Calu3 (cell line): ENCODE data around the gene DLGAP1. TPM values are rescaled to one million over a fixed set of nuclear protein-coding genes. Genes with fewer than 3 reads are reported as not detected.

Experiments
- BruUV-seq: library from RNA; stranded (reverse); fragments of 400-500 nt; replicated peaks from 2 replicates; lab custom pipeline; 2021; lab: Mats Ljungman, UMichigan
- CTCF ChIA-PET: fragments of 300-600 bp; sonication (Branson Sonifier 250); formaldehyde crosslinking; loops from one replicate; lab custom pipeline; 2022; ENCODE audit warnings: antibody characterized with exemption; lab: Charles Lee
- DNase-seq: peaks from one replicate; pipeline ENCODE4 v3.0.0; 2022
- H3K27ac Mint-ChIP-seq: one replicate; pipeline ENCODE4 v1.8.0; 2022; ENCODE audit warnings: mixed read lengths; ENCODE audit not compliant: unreplicated experiment
- H3K27me3 Mint-ChIP-seq: one replicate; pipeline ENCODE4 v1.8.0; 2022; ENCODE audit warnings: mixed read lengths; ENCODE audit not compliant: unreplicated experiment
- H3K36me3 Mint-ChIP-seq: one replicate; pipeline ENCODE4 v1.8.0; 2022; ENCODE audit warnings: mild to moderate bottlenecking, moderate library complexity, mixed read lengths; ENCODE audit not compliant: insufficient read depth, unreplicated experiment
- H3K4me1 Mint-ChIP-seq: one replicate; pipeline ENCODE4 v1.8.0; 2022; ENCODE audit warnings: mild to moderate bottlenecking, low read depth, mixed read lengths; ENCODE audit not compliant: unreplicated experiment
- H3K4me3 Mint-ChIP-seq: one replicate; pipeline ENCODE4 v1.8.0; 2022; ENCODE audit warnings: mild to moderate bottlenecking, low read depth, moderate library complexity, mixed read lengths; ENCODE audit not compliant: unreplicated experiment
- H3K9me3 Mint-ChIP-seq: one replicate; pipeline ENCODE4 v1.8.0; 2022; ENCODE audit warnings: low read depth, mixed read lengths; ENCODE audit not compliant: unreplicated experiment
- intact Hi-C: fragments of 100-400 bp; cut with micrococcal nuclease; formaldehyde crosslinking; loops from one replicate; pipeline ENCODE4 v1.10.0; 2022; ENCODE audit not compliant: unreplicated experiment
- total RNA-seq: library from RNA; stranded (reverse); gene quantifications from 2 replicates; pipeline ENCODE4 v1.2.3, GENCODE V29; 2022
- TF ChIP-seq, protein P1 (sequence below): fragments of 200-600 bp; IDR thresholded peaks from one replicate; pipeline ENCODE4 v1.8.0; 2022; ENCODE audit warnings: antibody characterized with exemption; ENCODE audit not compliant: unreplicated experiment

DLGAP1 gene
- total RNA-seq, 1 experiment from 2014 or later = 9.0 TPM

GRCh38 chr18:3692113-3692621 lies 762.9 kb downstream of the DLGAP1 start:
- H3K4me1 Mint-ChIP-seq = peaks cover 17% of the 10 kb centered on the region
- CTCF ChIA-PET = interaction anchor here (0.6 to 1.7 kb wide), 6 partner anchors 12 to 103 kb away, joined by 3 to 6 read pairs (median 3); no protein-coding TSS in a partner anchor
- no TSS peak for BruUV-seq
- intact Hi-C loops = no loop called here
- H3K9me3 Mint-ChIP-seq = peaks cover 3% of the 10 kb centered on the region
- no peak overlapping the region for H3K27ac Mint-ChIP-seq
- no peaks in the 10 kb centered on the region for H3K27me3 Mint-ChIP-seq
- TF ChIP-seq, protein P1, sequence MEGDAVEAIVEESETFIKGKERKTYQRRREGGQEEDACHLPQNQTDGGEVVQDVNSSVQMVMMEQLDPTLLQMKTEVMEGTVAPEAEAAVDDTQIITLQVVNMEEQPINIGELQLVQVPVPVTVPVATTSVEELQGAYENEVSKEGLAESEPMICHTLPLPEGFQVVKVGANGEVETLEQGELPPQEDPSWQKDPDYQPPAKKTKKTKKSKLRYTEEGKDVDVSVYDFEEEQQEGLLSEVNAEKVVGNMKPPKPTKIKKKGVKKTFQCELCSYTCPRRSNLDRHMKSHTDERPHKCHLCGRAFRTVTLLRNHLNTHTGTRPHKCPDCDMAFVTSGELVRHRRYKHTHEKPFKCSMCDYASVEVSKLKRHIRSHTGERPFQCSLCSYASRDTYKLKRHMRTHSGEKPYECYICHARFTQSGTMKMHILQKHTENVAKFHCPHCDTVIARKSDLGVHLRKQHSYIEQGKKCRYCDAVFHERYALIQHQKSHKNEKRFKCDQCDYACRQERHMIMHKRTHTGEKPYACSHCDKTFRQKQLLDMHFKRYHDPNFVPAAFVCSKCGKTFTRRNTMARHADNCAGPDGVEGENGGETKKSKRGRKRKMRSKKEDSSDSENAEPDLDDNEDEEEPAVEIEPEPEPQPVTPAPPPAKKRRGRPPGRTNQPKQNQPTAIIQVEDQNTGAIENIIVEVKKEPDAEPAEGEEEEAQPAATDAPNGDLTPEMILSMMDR = no peak
- no peaks in the 10 kb centered on the region for H3K36me3 Mint-ChIP-seq
- no peak for DNase-seq
- no peak overlapping the region for H3K4me3 Mint-ChIP-seq

GRCh38 chr18:3691705-3692104 lies 763.4 kb downstream of the DLGAP1 start:
- H3K4me3 Mint-ChIP-seq = no peak overlapping the region
- no peaks in the 10 kb centered on the region for H3K9me3 Mint-ChIP-seq
- no peaks in the 10 kb centered on the region for H3K36me3 Mint-ChIP-seq
- no TSS peak for BruUV-seq
- H3K27ac Mint-ChIP-seq = no peak overlapping the region
- CTCF ChIA-PET = interaction anchor here (0.6 to 1.7 kb wide), 10 partner anchors 12 to 749 kb away, joined by 3 to 6 read pairs (median 4); no protein-coding TSS in a partner anchor
- peaks cover 17% of the 10 kb centered on the region for H3K4me1 Mint-ChIP-seq
- TF ChIP-seq, protein P1 = no peak
- intact Hi-C loops = no loop called here
- no peak for DNase-seq
- H3K27me3 Mint-ChIP-seq = no peaks in the 10 kb centered on the region

DNA sequence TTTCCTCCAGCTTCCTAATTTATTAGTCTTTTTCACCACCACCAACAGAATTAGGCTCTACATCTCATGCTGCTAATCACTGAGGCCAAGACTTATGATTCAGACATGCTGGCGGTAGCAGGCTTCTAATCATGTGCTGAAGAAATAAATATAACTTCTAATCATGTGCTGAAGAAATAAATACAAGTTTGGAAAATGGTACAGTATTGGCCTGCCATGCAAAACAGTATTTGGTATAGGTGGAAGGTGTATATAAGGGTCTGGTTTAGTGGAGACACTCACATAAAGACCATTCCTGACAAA lies 764.4 kb downstream of the DLGAP1 start:
- Mint-ChIP-seq H3K27me3 (no peaks in the 10 kb centered on the region), H3K36me3 (no peaks in the 10 kb centered on the region), H3K9me3 (no peaks in the 10 kb centered on the region), H3K4me3 (no peak overlapping the region), H3K27ac (no peak overlapping the region), H3K4me1 (peaks cover 17% of the 10 kb centered on the region)
- DNase-seq = no peak
- CTCF ChIA-PET = interaction anchor here (0.6 kb wide), 1 partner anchor 233 kb away, joined by 3 read pairs; no protein-coding TSS in a partner anchor
- TF ChIP-seq, protein P1 = no peak
- intact Hi-C loops = no loop called here
- BruUV-seq = no TSS peak

GRCh38 chr18:3689986-3690763 lies 764.9 kb downstream of the DLGAP1 start:
- CTCF ChIA-PET = interaction anchor here (0.6 kb wide), 1 partner anchor 232 kb away, joined by 3 read pairs; no protein-coding TSS in a partner anchor
- no peak overlapping the region for H3K4me3 Mint-ChIP-seq
- BruUV-seq = no TSS peak
- intact Hi-C loops = no loop called here
- no peaks in the 10 kb centered on the region for H3K27me3 Mint-ChIP-seq
- TF ChIP-seq, protein P1 = no peak
- no peaks in the 10 kb centered on the region for H3K9me3 Mint-ChIP-seq
- DNase-seq = no peak
- H3K4me1 Mint-ChIP-seq = peaks cover 17% of the 10 kb centered on the region
- H3K36me3 Mint-ChIP-seq = no peaks in the 10 kb centered on the region
- no peak overlapping the region for H3K27ac Mint-ChIP-seq
